Neural progenitor cell (in vitro differentiated cells): ENCODE results near the gene SCAI. TPM values are rescaled to one million over a fixed set of nuclear protein-coding genes. Genes with fewer than 3 reads are reported as not detected.

ENCODE experiments used
- DNase-seq: peaks from one replicate; pipeline ENCODE4 v3.0.0-alpha.2; 2016; ENCODE audit warnings: low spot score
- H2AFZ ChIP-seq: fragments of 200-600 bp; sonication (generic); replicated peaks from 2 replicates; pipeline ENCODE4 v1.6.1; 2016; ENCODE audit warnings: antibody characterized with exemption
- H3F3A ChIP-seq: fragments of 200-600 bp; sonication (generic); 2 replicates; pipeline ENCODE4 v1.6.1; 2016; ENCODE audit warnings: antibody characterized with exemption, low read depth
- H3K27ac ChIP-seq: fragments of 200-600 bp; sonication (generic); 2 replicates; pipeline ENCODE4 v1.5.1; 2016; ENCODE audit warnings: mild to moderate bottlenecking
- H3K27me3 ChIP-seq: fragments of 200-600 bp; sonication (generic); 2 replicates; pipeline ENCODE4 v1.6.1; 2016; ENCODE audit warnings: mild to moderate bottlenecking, moderate library complexity
- H3K36me3 ChIP-seq: fragments of 200-600 bp; sonication (generic); 2 replicates; pipeline ENCODE4 v1.5.1; 2016
- H3K4me1 ChIP-seq: fragments of 200-600 bp; sonication (generic); 2 replicates; pipeline ENCODE4 v1.6.1; 2016; ENCODE audit warnings: mixed run types
- H3K4me2 ChIP-seq: fragments of 200-600 bp; sonication (generic); 2 replicates; pipeline ENCODE4 v1.6.1; 2016
- H3K4me3 ChIP-seq: fragments of 200-600 bp; sonication (generic); 2 replicates; pipeline ENCODE4 v1.5.1; 2016
- H3K79me2 ChIP-seq: fragments of 200-600 bp; sonication (generic); 2 replicates; pipeline ENCODE4 v1.6.1; 2016; ENCODE audit warnings: low read depth
- H3K9ac ChIP-seq: fragments of 200-600 bp; sonication (generic); 2 replicates; pipeline ENCODE4 v1.6.1; 2016
- H3K9me3 ChIP-seq: fragments of 200-600 bp; sonication (generic); 2 replicates; pipeline ENCODE4 v1.5.1; 2016; ENCODE audit warnings: low read depth
- H4K20me1 ChIP-seq: fragments of 200-600 bp; sonication (generic); 2 replicates; pipeline ENCODE4 v1.6.1; 2016; ENCODE audit warnings: low read depth
- H3K27ac Mint-ChIP-seq: 3 replicates; pipeline ENCODE4 v1.8.0; 2021; ENCODE audit warnings: mixed read lengths
- H3K27me3 Mint-ChIP-seq: 2 replicates; pipeline ENCODE4 v1.8.0; 2022; ENCODE audit warnings: low read depth, mild to moderate bottlenecking, inconsistent platforms, moderate library complexity, mixed read lengths; ENCODE audit not compliant: insufficient read depth
- H3K36me3 Mint-ChIP-seq: 3 replicates; pipeline ENCODE4 v1.8.0; 2021; ENCODE audit warnings: mixed read lengths
- H3K4me1 Mint-ChIP-seq: 3 replicates; pipeline ENCODE4 v1.8.0; 2021; ENCODE audit warnings: mixed read lengths
- H3K4me3 Mint-ChIP-seq: 3 replicates; pipeline ENCODE4 v1.8.0; 2021; ENCODE audit warnings: mild to moderate bottlenecking, moderate library complexity, mixed read lengths
- H3K9me3 Mint-ChIP-seq: 3 replicates; pipeline ENCODE4 v1.8.0; 2020; ENCODE audit warnings: mixed read lengths
- EZH2 ChIP-seq: fragments of 200-600 bp; sonication (generic); IDR thresholded peaks from 2 replicates; pipeline ENCODE4 v1.6.1; 2017; ENCODE audit warnings: antibody characterized with exemption, mild to moderate bottlenecking, moderate library complexity
- EZH2phosphoT487 ChIP-seq: fragments of 200-600 bp; sonication (generic); IDR thresholded peaks from 2 replicates; pipeline ENCODE4 v1.6.1; 2017; ENCODE audit warnings: antibody characterized with exemption
- total RNA-seq: library from RNA; depleted of rRNA; stranded (reverse); fragments of >200 nt; gene quantifications from 2 replicates; pipeline ENCODE4 v1.2.3, GENCODE V29; 2015; ENCODE audit warnings: low replicate concordance
- TF ChIP-seq, protein P1 (sequence below): fragments of 200-600 bp; sonication (generic); IDR thresholded peaks from 2 replicates; pipeline ENCODE4 v1.5.1; 2017; ENCODE audit warnings: antibody characterized with exemption, mild to moderate bottlenecking

Gene SCAI
- total RNA-seq, 1 donor from 2014 or later: 30.2 TPM

DNA sequence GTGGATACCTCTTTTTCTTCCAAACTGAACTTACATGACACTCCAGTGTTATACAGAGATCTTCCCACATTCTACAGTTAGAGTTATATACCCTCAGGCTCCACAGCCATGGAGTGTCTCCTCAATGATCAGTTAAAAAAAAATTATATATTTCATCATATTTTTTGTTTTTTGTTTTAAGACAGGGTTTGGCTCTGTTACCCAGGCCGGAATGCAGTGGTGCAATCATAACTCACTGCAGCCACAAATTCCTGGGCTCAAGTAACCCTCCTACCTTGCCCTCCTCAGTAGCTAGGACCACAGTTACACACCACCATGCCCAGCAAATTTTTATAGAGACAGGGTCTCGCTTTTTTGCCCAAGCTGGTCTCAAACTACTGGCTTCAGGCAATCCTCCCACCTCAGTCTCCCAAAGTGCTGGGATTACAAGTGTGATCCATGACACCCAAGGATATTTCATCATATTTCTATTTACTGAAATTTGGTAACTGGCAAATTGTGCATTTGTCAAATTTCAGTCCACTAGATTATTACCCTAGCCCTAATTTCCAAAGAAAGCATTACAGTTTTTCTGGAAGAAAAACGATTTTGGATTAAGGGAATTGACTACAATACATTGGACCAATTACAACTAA lies 18.1 kb upstream of the SCAI start:
- H3K4me1 Mint-ChIP-seq: no peaks in the 10 kb centered on the region
- no peaks in the 10 kb centered on the region for H3K27me3 ChIP-seq
- H3K9ac ChIP-seq: no peak overlapping the region
- H3K4me3 ChIP-seq: no peak overlapping the region
- H3K9me3 ChIP-seq: no peaks in the 10 kb centered on the region
- no peak for DNase-seq
- H3K27me3 Mint-ChIP-seq: no peaks in the 10 kb centered on the region
- TF ChIP-seq EZH2phosphoT487: no peak
- TF ChIP-seq, protein P1, sequence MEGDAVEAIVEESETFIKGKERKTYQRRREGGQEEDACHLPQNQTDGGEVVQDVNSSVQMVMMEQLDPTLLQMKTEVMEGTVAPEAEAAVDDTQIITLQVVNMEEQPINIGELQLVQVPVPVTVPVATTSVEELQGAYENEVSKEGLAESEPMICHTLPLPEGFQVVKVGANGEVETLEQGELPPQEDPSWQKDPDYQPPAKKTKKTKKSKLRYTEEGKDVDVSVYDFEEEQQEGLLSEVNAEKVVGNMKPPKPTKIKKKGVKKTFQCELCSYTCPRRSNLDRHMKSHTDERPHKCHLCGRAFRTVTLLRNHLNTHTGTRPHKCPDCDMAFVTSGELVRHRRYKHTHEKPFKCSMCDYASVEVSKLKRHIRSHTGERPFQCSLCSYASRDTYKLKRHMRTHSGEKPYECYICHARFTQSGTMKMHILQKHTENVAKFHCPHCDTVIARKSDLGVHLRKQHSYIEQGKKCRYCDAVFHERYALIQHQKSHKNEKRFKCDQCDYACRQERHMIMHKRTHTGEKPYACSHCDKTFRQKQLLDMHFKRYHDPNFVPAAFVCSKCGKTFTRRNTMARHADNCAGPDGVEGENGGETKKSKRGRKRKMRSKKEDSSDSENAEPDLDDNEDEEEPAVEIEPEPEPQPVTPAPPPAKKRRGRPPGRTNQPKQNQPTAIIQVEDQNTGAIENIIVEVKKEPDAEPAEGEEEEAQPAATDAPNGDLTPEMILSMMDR: no peak
- TF ChIP-seq EZH2: no peak
- no peak overlapping the region for H3K27ac ChIP-seq
- H3K36me3 Mint-ChIP-seq: peaks cover 9% of the 10 kb centered on the region
- no peaks in the 10 kb centered on the region for H3K36me3 ChIP-seq
- H3K4me1 ChIP-seq: no peaks in the 10 kb centered on the region
- no peaks in the 10 kb centered on the region for H3F3A ChIP-seq
- peaks cover 59% of the 10 kb centered on the region for H3K79me2 ChIP-seq
- no peaks in the 10 kb centered on the region for H3K9me3 Mint-ChIP-seq
- H3K27ac Mint-ChIP-seq: no peak overlapping the region
- no peak overlapping the region for H3K4me2 ChIP-seq
- no peaks in the 10 kb centered on the region for H4K20me1 ChIP-seq
- H3K4me3 Mint-ChIP-seq: no peak overlapping the region
- no peak overlapping the region for H2AFZ ChIP-seq

GRCh38 chr9:125160750-125161149 lies 17.4 kb upstream of the SCAI start:
- H3K79me2 ChIP-seq: peaks cover 53% of the 10 kb centered on the region
- no peak overlapping the region for H3K27ac Mint-ChIP-seq
- peaks cover 9% of the 10 kb centered on the region for H3K36me3 Mint-ChIP-seq

GRCh38 chr9:125156551-125156950 lies 13.2 kb upstream of the SCAI start:
- peaks cover 10% of the 10 kb centered on the region for H3K36me3 ChIP-seq
- TF ChIP-seq EZH2 (no peak), EZH2phosphoT487 (no peak)
- TF ChIP-seq, protein P1: no peak

More at GRCh38 chr9:125160750-125161149, 17.4 kb upstream of the SCAI start:
- Histone ChIP-seq H3K36me3 (no peaks in the 10 kb centered on the region), H2AFZ (no peak overlapping the region), H3F3A (no peaks in the 10 kb centered on the region), H3K9ac (no peak overlapping the region), H3K27me3 (no peaks in the 10 kb centered on the region), H3K9me3 (no peaks in the 10 kb centered on the region), H3K4me2 (no peak overlapping the region), H3K4me3 (no peak overlapping the region), H4K20me1 (no peaks in the 10 kb centered on the region), H3K27ac (no peak overlapping the region), H3K4me1 (no peaks in the 10 kb centered on the region)
- TF ChIP-seq, protein P1: no peak
- no peak for TF ChIP-seq EZH2phosphoT487
- TF ChIP-seq EZH2: no peak
- Mint-ChIP-seq H3K9me3 (no peaks in the 10 kb centered on the region), H3K4me3 (no peak overlapping the region), H3K4me1 (no peaks in the 10 kb centered on the region), H3K27me3 (no peaks in the 10 kb centered on the region)
- DNase-seq: no peak

More at GRCh38 chr9:125156551-125156950, 13.2 kb upstream of the SCAI start:
- no peak for DNase-seq
- Histone ChIP-seq H3K9ac (no peak overlapping the region), H3K27ac (no peak overlapping the region), H3F3A (no peaks in the 10 kb centered on the region), H2AFZ (no peak overlapping the region), H3K27me3 (no peaks in the 10 kb centered on the region), H3K79me2 (peaks cover 18% of the 10 kb centered on the region), H3K4me3 (no peak overlapping the region), H3K4me2 (no peak overlapping the region), H3K4me1 (no peaks in the 10 kb centered on the region), H4K20me1 (peaks cover 4% of the 10 kb centered on the region), H3K9me3 (no peaks in the 10 kb centered on the region)
- no peaks in the 10 kb centered on the region for H3K9me3 Mint-ChIP-seq
- H3K4me1 Mint-ChIP-seq: no peaks in the 10 kb centered on the region
- H3K27ac Mint-ChIP-seq: no peak overlapping the region
- H3K27me3 Mint-ChIP-seq: no peaks in the 10 kb centered on the region
- H3K36me3 Mint-ChIP-seq: peaks cover 19% of the 10 kb centered on the region
- no peak overlapping the region for H3K4me3 Mint-ChIP-seq
